H1 (cell line): ENCODE measurements around the gene CFB.

ENCODE experiments used
- CTCF ChIP-seq, 3 experiments: IDR thresholded peaks; 1 replicate in 2 of 3; 2 replicates in 1 of 3; pipeline versions ENCODE4 v1.5.1 to v1.6.1; 2011; ENCODE audit warnings: low read length in 3 of 3, mild to moderate bottlenecking in 3 of 3, inconsistent platforms in 2 of 3, low read depth in 1 of 3, moderate library complexity in 1 of 3; ENCODE audit not compliant: insufficient read depth in 1 of 3; ENCODE audit errors: control extremely low read depth in 1 of 3
- EZH2 ChIP-seq: fragments of 200-600 bp; sonication (generic); IDR thresholded peaks from 2 replicates; pipeline ENCODE4 v1.7.1; 2012; ENCODE audit warnings: low read depth, mild to moderate bottlenecking, moderate library complexity, low read length, inconsistent platforms; ENCODE audit not compliant: severe bottlenecking
- FOSL1 ChIP-seq: IDR thresholded peaks from 2 replicates; pipeline ENCODE4 v1.6.1; 2011; ENCODE audit warnings: mild to moderate bottlenecking, low read depth, low read length, moderate library complexity; ENCODE audit not compliant: insufficient read depth
- TBP ChIP-seq: IDR thresholded peaks from 2 replicates; pipeline ENCODE4 v1.6.1; 2011; ENCODE audit warnings: low read depth, low read length, improper control_type of control experiment

DNA sequence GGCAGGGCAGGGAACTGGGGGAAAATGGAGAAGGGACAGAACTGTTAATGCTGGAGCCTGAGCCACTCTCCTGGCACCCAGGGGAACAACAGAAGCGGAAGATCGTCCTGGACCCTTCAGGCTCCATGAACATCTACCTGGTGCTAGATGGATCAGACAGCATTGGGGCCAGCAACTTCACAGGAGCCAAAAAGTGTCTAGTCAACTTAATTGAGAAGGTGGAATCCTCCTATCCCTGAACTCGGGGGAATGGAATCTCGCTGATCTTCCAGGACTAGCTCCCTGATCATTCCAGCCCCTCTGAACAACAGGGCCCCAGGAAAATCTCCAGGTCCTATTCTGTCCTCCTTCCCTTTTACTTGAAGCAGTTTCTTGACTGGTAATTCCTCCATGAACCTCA, 2.0 kb downstream of the CFB start:
- TF ChIP-seq FOSL1 (no peak), EZH2 (no peak), CTCF (IDR thresholded peaks at IDR 0.05; ENCODE audit: control extremely low read depth in 1 of 3, insufficient read depth in 1 of 3, low read depth in 1 of 3, low read length in 3 of 3) (no peak), TBP (no peak)
